Superior temporal gyrus (tissue), 1 donor: ENCODE measurements around the gene RPL7A.
"Not testable (repeated sequence)": the region's sequence is repeated elsewhere in the genome, so short reads cannot be mapped to it uniquely, and the experiment has no call there.

Source experiments
- DNase-seq: peaks from one replicate; pipeline ENCODE4 v3.0.0-alpha.2; 2016; ENCODE audit errors: extremely low spot score

RPL7A gene

DNA sequence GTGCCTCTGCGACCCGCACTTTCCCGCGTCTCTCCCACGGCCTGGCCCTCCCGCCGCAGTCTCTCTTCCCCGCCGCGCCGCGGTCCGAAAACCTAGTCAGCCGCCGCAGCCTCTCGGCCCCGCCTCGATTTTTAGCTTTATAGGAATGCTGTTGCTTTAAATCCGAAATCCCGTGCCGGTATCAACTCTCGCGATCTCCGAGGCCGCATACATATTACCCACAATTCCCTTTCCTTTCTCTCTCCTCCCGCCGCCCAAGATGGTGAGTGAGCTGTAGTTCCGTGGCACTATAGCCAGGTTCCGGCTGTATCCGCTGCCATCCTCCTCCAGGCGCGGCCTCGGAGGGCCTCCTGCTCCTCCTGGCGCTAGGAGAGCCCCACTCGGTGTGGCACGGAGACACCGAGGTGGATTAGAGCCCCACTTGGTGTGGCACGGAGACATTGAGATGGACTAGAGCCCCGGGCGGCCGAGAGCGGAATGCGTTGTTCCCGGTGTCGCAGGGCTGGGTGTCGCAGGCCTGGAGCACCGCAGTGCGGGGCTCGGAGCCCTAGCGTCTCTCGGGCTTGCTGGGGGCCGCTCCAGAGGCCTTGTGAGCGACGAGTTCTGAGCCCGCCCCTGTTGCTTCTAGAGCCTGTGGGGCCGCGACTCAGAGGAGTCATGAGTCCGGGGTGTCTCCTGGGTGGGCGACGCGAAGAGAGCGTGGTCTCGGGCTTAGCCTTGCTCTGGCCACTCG lies at the start of gene RPL7A, which contains the start of gene MED22:
TSS of gene RPL7A (plus strand) at position 234 of the 733 bp plus-strand sequence. CDS start at position 260, 26 bp downstream.
TSS of gene MED22 (minus strand) at position 147 of the 733 bp plus-strand sequence. CDS start 1,469 bp downstream, outside the sequence.
- DNase-seq = peak; percentile 98

GRCh38 chr9:133299996-133300395 lies 48.0 kb upstream of the RPL7A start:
- DNase-seq = not testable (repeated sequence)

DNA sequence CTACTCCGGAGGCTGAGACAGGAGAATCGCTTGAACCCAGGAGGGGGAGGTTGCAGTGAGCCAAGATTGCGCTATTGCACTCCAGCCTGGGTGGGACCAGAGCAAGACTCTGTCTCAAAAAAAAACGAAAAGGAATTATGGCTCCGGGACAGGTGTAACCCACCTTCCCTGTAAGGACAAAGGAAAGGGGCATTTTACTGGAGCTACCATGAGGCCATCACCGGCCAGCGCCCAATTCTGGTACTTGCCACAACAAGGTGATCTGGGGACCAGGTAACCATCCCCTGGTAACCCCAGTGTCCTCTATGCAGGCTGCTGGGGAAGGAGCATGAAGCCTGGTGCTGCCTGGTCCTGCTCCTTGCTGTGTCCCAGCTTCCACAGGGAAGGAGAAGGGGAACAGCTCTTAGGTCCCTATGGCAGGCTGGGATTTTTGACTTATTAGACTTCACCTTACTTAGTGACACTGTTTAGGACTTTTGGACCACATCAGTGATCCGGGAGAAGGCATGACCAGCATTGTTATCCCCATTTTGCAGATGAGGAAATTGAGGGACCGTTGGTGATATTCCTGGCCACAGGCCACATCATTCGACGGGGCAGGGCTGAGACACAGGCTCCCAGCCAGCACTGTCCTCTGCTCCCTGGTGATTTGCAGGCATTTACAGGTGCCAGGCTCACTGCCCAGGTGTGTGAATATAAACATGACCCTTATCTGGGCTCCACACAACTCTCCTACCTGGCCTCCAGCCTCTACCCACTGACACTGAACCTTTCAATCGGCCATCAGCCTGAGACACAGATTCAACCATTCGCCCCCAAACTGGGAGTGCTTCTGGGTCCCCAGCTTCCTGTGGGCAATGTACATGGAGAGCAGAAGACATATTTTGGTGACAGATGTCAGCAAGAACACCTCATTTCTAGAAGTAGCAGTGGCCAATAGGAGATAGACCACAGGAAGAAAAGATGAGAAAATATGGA lies 46.5 kb upstream of the RPL7A start:
- DNase-seq = no peak

GRCh38 chr9:133303266-133304157 lies 44.5 kb upstream of the RPL7A start:
- no peak for DNase-seq

GRCh38 chr9:133304158-133304470 lies 43.9 kb upstream of the RPL7A start:
- DNase-seq = no peak

- no peak for DNase-seq
Observed at GRCh38 chr9:133304477-133305377, 43.3 kb upstream of the RPL7A start.

- no peak for DNase-seq
Observed at GRCh38 chr9:133305731-133306130, 42.3 kb upstream of the RPL7A start.

DNA sequence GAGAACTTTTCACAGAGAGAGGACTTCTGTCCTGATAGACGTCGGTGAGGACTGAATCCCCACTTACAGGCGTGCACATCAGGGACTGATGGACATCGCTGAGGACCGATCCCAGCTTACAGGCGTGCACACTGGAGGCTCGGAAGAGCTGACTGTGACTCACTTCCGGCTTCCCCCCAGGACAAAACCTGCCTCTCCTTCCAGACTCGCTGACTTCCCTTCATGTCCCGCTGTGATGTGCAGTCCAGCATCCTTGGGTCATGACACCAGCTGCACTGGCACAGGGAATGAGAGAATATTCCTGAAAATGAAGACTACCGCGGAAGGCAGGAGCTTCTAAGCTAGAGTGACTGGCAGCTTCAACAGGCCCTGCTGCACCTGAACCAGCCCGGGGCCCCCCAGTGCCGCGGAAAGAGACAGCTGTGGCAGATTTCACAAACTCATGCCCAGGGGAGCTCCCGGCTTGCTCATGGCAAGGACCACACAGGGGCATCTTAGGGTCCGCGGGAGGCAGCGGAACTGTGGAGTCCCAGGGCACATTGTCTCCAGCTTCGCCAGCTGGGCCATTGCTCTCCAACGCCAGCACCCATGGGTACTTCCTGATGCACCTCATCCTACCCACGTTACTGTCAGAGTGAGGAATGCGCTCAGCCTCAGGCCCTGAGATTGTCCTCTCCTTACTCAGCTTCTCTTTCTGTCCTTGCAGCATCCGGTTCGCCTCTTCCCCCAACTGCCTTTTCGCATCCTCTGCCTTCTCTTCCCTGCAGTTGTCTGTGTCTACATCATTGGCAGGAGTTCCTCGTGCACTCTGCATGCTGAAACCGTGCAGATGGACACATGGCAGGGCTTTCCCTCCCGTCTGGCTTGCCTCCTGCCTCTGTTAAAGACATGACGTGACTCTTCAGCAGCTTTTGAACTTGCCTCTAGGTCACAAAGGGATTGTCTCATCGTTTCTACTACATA lies 41.5 kb upstream of the RPL7A start:
- DNase-seq = no peak

DNA sequence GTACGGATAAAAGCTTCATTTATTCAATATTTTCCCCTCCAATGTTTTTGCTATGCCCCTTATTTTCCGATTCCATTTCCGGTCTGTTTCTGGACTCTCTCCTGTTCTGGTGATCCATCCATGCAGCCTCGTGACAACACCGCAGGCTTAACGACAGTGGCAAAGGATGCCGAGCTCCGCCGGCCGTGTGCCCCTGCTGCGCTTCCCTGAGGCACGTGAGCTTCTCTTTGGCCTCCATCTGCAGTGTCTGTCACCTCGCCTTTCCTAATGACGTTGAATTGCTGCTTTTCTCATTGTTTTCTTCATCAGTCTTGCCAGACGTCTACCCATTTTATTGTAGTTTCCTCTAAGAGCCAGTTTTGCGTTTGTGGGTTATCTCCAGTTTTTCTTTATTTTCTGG lies 40.7 kb upstream of the RPL7A start:
- no peak for DNase-seq

DNA sequence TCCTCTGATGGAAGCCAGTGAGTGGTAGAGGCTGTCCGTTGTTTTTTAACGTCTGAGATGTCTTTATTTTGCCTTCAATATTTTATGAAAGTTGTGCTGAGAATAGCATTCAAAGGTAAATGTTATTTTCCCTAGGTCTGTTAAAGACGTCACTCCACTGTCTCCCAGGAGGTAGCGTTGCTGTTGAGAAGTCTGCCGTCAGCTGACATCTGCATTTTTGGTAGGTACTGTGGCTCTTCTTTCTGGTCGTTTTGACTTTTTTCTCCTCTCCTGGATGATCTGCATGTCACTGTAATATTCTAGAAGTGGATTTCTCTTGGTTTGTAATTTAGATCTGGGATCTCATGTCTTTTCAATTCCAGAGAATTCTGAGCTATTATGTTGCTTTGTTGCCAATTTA lies 38.4 kb upstream of the RPL7A start:
- no peak for DNase-seq

GRCh38 chr9:133315997-133316396 lies 32.0 kb upstream of the RPL7A start:
- no peak for DNase-seq

- not testable (repeated sequence) for DNase-seq
Observed at GRCh38 chr9:133317551-133317950, 30.5 kb upstream of the RPL7A start.

DNA sequence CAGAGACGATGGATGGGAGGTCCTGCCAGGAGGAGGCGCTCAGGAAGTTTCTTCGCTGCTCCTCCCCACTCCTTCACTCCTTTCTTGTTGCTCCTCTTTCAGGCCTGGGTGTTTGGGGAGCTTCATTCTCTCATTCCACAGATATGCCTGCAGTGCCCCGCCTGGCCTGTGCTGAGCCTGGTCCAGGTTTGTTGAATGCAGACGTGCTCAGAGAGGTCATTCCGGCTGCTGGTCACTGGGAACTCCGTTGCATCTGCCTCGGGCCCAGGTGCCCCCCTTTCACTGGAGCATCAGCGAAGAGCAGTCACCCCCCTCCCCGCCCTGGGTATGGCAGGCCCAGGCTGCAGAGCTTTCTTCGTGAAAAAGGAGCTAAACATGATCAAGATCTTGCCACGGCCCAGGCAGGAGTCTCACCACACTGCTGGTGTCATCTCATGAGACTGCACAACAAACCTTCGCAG lies 27.6 kb upstream of the RPL7A start:
- no peak for DNase-seq

DNA sequence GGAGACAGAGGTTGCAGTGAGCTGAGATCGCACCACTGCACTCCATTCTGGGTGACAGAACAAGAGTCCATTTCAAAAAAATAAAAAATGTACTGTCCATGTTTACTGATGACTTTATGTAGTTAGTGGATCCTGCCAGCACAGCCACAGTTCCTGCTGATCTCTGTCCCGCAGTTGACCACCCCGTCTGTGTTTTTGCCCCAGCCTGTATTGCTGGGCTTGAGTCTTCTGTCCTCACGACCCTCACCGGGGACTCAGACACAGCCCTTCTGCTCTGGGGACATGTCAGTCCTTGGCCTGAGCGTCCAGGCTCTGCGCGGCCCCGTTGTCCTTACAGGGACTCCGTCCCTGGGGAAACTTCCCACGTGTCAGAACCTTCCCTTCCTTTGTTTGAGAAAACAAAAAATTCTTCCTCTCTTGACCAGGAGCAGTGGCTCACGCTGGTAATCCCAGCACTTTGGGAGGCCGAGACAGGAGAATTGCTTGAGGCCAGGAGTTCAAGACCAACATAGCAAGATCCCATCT lies 26.5 kb upstream of the RPL7A start:
- DNase-seq = no peak

DNA sequence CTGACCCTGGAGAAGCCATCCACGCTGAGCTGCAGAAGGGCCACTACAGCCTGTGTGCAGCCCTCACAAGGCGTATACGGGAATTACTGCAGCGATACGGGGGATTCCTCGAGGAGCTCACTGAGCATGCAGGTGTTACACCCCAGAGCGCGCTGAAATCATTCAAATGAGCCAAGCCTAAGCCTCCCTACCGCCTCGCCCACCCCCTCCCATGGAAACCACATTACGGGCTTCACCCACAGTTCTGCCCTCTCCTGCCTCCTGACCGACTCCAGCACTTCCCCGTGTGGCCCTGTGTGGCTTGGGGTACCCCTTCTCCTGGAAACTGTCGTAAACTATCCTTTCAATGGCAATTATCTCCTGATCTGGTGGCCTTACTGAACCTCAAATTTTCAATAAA lies 25.3 kb upstream of the RPL7A start:
- DNase-seq = no peak

DNA sequence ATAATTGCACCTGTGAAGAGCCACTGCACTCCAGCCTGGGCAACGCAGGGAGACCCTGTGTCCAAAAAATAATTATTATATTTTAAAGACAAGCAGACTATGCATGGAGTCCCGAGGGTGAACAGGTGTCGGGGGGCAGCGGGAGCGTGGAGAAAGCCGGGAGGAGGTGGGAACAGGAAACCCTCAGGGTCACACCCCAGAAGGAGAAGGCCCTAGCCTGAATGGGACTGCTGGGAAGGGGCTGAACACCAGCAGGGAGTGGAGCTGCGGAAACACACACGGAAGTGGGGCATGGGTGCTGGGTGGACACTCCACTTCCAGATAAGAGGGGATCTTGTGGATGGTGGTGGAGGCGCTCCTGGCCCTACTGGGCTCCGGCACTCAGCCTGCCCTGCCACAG lies 24.8 kb upstream of the RPL7A start:
- DNase-seq = no peak

DNA sequence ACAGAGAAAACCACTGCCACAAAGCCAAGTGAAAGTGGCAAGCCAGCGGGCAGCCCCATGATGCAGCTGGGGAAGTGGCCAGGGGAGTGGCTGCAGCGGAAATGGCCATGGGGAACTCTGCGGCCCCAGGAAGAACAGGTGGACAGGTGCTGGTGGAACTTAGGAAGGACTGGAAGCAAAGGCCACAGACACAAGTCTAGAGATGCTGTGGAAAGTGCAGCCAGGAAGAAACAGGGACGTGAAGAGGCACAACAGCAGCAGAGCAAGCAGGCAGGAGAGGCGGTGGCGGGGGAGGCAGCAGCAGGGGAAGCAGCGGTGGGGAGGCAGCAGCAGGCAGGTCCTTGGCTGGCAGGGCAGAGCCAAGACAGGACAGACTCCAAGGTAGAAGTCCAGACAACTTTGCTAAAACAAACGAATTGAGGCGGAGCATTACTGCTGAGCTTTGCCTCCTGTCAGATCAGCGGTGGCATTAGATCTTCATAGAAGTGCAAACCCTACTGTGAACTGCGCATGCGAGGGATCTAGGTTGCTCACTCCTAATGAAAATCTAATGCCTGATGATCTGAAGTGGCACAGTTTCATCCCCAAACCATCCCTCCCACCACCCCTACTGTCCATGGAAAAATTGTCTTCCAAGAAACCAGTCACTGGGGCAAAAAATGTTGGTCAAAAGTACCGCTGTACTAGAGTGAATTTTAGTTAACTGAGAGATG lies 23.9 kb upstream of the RPL7A start:
- DNase-seq = no peak

DNA sequence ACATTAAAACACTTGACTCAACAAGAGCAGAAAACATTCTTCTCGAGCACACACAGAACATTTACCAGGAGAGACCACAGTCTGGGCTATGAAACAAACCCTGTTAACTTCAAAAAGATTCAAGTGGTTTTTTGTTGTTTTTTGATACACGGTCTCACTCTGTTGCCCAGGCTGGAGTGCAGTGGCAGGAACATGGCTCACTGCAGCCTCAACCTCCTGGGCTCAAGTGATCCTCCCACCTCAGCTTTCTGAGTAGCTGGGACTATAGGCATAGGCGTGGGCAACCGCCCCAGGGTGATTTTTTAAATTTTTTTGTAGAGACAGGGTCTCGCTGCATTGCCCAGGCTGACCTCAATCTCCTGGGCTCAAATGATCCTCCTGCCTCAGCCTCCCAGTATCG lies 21.0 kb upstream of the RPL7A start:
- not testable (repeated sequence) for DNase-seq
